Smooth muscle cell (in vitro differentiated cells): ENCODE measurements around the gene POM121L2. TPM values are rescaled to one million over a fixed set of nuclear protein-coding genes. Genes with fewer than 3 reads are reported as not detected.

Source experiments
- DNase-seq: peaks from one replicate; lab custom pipeline; 2025; ENCODE audit not compliant: unreplicated experiment; lab: John Stamatoyannopoulos, UW
- H2AFZ ChIP-seq: fragments of 200-600 bp; sonication (generic); 2 replicates; pipeline ENCODE4 v1.6.0; 2016; ENCODE audit warnings: antibody characterized with exemption, low read depth, mild to moderate bottlenecking
- H3F3A ChIP-seq: fragments of 200-600 bp; sonication (generic); 2 replicates; pipeline ENCODE4 v1.6.0; 2017; ENCODE audit warnings: antibody characterized with exemption, low read depth
- H3K27ac ChIP-seq: fragments of 200-600 bp; sonication (generic); 2 replicates; pipeline ENCODE4 v1.5.1; 2016; ENCODE audit warnings: low read depth, mild to moderate bottlenecking
- H3K27me3 ChIP-seq: fragments of 200-600 bp; sonication (generic); 2 replicates; pipeline ENCODE4 v1.6.1; 2016; ENCODE audit warnings: low read depth, mild to moderate bottlenecking
- H3K36me3 ChIP-seq: fragments of 200-600 bp; sonication (generic); 2 replicates; pipeline ENCODE4 v1.5.1; 2016; ENCODE audit warnings: low read depth
- H3K4me1 ChIP-seq: fragments of 200-600 bp; sonication (generic); 2 replicates; pipeline ENCODE4 v1.5.1; 2016; ENCODE audit warnings: low read depth
- H3K4me2 ChIP-seq: fragments of 200-600 bp; sonication (generic); 2 replicates; pipeline ENCODE4 v1.6.0; 2016; ENCODE audit warnings: mild to moderate bottlenecking
- H3K4me3 ChIP-seq: fragments of 200-600 bp; sonication (generic); 2 replicates; pipeline ENCODE4 v1.5.1; 2016; ENCODE audit warnings: mild to moderate bottlenecking
- H3K79me2 ChIP-seq: fragments of 200-600 bp; sonication (generic); 2 replicates; pipeline ENCODE4 v1.6.0; 2016; ENCODE audit warnings: low read depth, mild to moderate bottlenecking
- H3K9ac ChIP-seq: fragments of 200-600 bp; sonication (generic); 2 replicates; pipeline ENCODE4 v1.6.0; 2016; ENCODE audit warnings: low read depth
- H3K9me3 ChIP-seq: fragments of 200-600 bp; sonication (generic); replicated peaks from 2 replicates; pipeline ENCODE4 v1.5.1; 2016; ENCODE audit warnings: low read depth
- H4K20me1 ChIP-seq: fragments of 200-600 bp; sonication (generic); 2 replicates; pipeline ENCODE4 v1.6.0; 2016; ENCODE audit warnings: low read depth
- CTCF ChIP-seq: fragments of 200-600 bp; sonication (generic); IDR thresholded peaks from 2 replicates; pipeline ENCODE4 v1.5.1; 2017; ENCODE audit warnings: borderline replicate concordance, mild to moderate bottlenecking, antibody characterized with exemption; ENCODE audit not compliant: insufficient read depth, poor library complexity, severe bottlenecking
- WGBS: methylation state at CpG from one replicate; pipeline ENCODE4 v1.1.7; 2016; ENCODE audit warnings: low lambda C conversion rate; 5-methylcytosine and 5-hydroxymethylcytosine counted together
- polyA plus RNA-seq: library from polyadenylated mRNA; unstranded; fragments of >200 nt; fragmentation: Nextera tagmentation; extraction: Ambion mirVana; gene quantifications from 2 replicates; pipeline ENCODE4 v1.2.1, GENCODE V29; 2016
- total RNA-seq: library from RNA; depleted of rRNA; stranded (reverse); fragments of >200 nt; gene quantifications from 2 replicates; pipeline ENCODE4 v1.2.3, GENCODE V29; 2014

POM121L2 gene
- total RNA-seq (not detected in 2 replicates), polyA plus RNA-seq (not detected in 2 replicates)

GRCh38 chr6:27312146-27312949 is at the start of gene POM121L2:
TSS of gene POM121L2 (minus strand) at chr6:27312273. CDS start at chr6:27312170, 103 bp downstream.
- Histone ChIP-seq H3K27me3 (peaks cover 48% of the 10 kb centered on the region), H2AFZ (peak within 1 kb of the TSS; percentile 96), H3K36me3 (no peaks in the 10 kb centered on the region), H3K27ac (no peak within 1 kb of the TSS), H4K20me1 (no peaks in the 10 kb centered on the region), H3K4me3 (peak within 1 kb of the TSS; percentile 73), H3K9me3 (no peaks in the 10 kb centered on the region), H3K9ac (no peak within 1 kb of the TSS), H3K79me2 (no peaks in the 10 kb centered on the region), H3F3A (no peaks in the 10 kb centered on the region), H3K4me1 (peaks cover 4% of the 10 kb centered on the region), H3K4me2 (peak within 1 kb of the TSS; percentile 86)
- WGBS: 2% methylated on average over 64 of the region's 64 CpGs
- DNase-seq: no peak
- peak; percentile 57 for TF ChIP-seq CTCF

DNA sequence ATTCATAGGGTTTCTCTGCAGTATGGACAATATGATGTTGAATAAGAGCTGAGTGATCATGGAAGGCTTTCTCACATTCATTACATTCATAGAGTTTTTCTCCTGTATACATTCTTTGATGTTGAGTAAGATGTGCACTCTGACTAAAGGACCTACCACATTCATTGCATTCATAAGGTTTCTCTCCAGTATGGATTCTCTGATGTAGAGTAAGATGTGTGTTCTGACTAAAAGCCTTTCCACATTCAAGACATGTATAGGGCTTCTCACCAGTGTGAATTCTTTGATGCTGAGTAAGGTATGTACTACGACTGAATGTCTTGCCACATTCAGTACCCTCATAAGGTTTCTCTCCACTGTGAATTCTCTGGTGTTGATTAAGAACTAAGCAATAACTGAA is 47.2 kb upstream of the POM121L2 start:
- 96% methylated on average over 1 of the region's 1 CpG for WGBS
- no peak for TF ChIP-seq CTCF
- no peak overlapping the region for H2AFZ ChIP-seq
- H3K27me3 ChIP-seq: no peaks in the 10 kb centered on the region
- no peak overlapping the region for H3K27ac ChIP-seq
- H3K4me3 ChIP-seq: no peak overlapping the region
- no peaks in the 10 kb centered on the region for H4K20me1 ChIP-seq
- H3K9me3 ChIP-seq: peaks cover 30% of the 10 kb centered on the region
- no peaks in the 10 kb centered on the region for H3K79me2 ChIP-seq
- H3K4me1 ChIP-seq: no peaks in the 10 kb centered on the region
- no peaks in the 10 kb centered on the region for H3F3A ChIP-seq
- no peak overlapping the region for H3K4me2 ChIP-seq
- H3K9ac ChIP-seq: no peak overlapping the region
- peaks cover 35% of the 10 kb centered on the region for H3K36me3 ChIP-seq
- DNase-seq: no peak

DNA sequence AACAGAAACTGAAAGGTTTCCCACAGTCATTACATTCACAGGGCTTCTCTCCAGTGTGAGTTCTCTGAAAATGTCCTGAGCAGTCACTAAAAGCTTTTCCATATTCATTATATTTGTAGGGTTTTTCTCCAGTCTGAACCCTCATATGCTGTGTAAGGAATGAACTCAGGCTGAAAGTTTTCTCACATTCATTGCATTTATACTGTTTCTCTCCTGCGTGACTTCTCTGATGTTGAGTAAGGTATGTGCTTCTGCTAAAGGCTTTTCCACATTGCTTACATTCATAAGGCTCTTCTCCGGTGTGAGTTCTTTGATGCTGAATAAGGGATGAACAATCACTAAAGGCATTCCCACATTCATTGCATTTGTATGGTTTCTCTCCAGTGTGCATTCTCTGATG is 46.7 kb upstream of the POM121L2 start:
- H3K27ac ChIP-seq: no peak overlapping the region
- no peaks in the 10 kb centered on the region for H4K20me1 ChIP-seq
- no peaks in the 10 kb centered on the region for H3K4me1 ChIP-seq
- H3K9me3 ChIP-seq: peaks cover 26% of the 10 kb centered on the region
- no peak for TF ChIP-seq CTCF
- no peak overlapping the region for H3K4me2 ChIP-seq
- H3K36me3 ChIP-seq: peaks cover 35% of the 10 kb centered on the region
- no peaks in the 10 kb centered on the region for H3K27me3 ChIP-seq
- DNase-seq: no peak
- no peak overlapping the region for H3K9ac ChIP-seq
- WGBS: 52% methylated on average over 2 of the region's 2 CpGs
- H3K79me2 ChIP-seq: no peaks in the 10 kb centered on the region
- no peak overlapping the region for H3K4me3 ChIP-seq
- no peak overlapping the region for H2AFZ ChIP-seq
- H3F3A ChIP-seq: no peaks in the 10 kb centered on the region

GRCh38 chr6:27352850-27353249 is 40.8 kb upstream of the POM121L2 start:
- no peaks in the 10 kb centered on the region for H3K4me1 ChIP-seq
- H3F3A ChIP-seq: no peaks in the 10 kb centered on the region
- DNase-seq: no peak
- no peaks in the 10 kb centered on the region for H4K20me1 ChIP-seq
- H3K4me3 ChIP-seq: no peak overlapping the region
- no peak overlapping the region for H3K4me2 ChIP-seq
- TF ChIP-seq CTCF: no peak
- no peak overlapping the region for H3K9ac ChIP-seq
- peaks cover 2% of the 10 kb centered on the region for H3K9me3 ChIP-seq
- H3K27me3 ChIP-seq: no peaks in the 10 kb centered on the region
- no peaks in the 10 kb centered on the region for H3K79me2 ChIP-seq
- H3K36me3 ChIP-seq: no peaks in the 10 kb centered on the region
- no peak overlapping the region for H2AFZ ChIP-seq
- H3K27ac ChIP-seq: no peak overlapping the region
- 67% methylated on average over 4 of the region's 4 CpGs for WGBS
